Measurements from ENCODE around the gene ASRGL1.
"Not testable (repeated sequence)": the region's sequence is repeated elsewhere in the genome, so short reads cannot be mapped to it uniquely, and the experiment has no call there.

The ASRGL1 gene

GRCh38 chr11:62352355-62353336, 15.4 kb downstream of the ASRGL1 start:
- no peak for DNase-seq (ENCODE audit: low spot score)

- no peak for DNase-seq (ENCODE audit: low spot score)
These were observed 16.6 kb downstream of the ASRGL1 start for GRCh38 chr11:62353841-62354240.

GRCh38 chr11:62358273-62358672, 21.0 kb downstream of the ASRGL1 start:
- no peak for DNase-seq (ENCODE audit: low spot score)

- DNase-seq (ENCODE audit: low spot score), result no peak
These were observed 22.2 kb downstream of the ASRGL1 start for GRCh38 chr11:62359475-62359874.

GRCh38 chr11:62360685-62361084, 23.4 kb downstream of the ASRGL1 start:
- no peak for DNase-seq (ENCODE audit: low spot score)

DNA sequence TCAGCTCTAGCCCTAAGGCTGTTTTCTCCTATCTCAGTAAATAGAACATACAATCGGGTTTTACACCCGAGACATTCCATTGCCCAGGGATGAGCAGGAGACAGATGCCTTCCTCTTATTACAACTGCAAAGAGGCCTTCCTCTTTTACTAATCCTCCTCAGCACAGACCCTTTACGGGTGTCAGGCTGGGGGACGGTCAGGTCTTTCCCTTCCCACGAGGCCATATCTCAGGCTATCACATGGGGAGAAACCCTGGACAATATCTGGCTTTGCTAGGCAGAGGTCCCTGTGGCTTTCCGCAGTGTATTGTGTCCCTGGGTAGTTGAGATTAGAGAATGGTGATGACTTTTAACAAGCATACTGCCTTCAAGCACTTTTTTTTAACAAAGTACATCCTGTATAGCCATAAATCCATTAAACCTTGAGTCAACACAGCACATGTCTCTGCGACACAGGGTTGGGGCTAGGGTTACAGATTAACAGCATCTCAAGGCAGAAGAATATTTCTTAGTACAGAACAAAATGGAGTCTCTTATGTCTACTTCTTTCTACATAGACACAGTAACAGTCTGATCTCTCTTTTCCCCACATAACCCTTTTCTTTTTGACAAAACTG, 31.7 kb downstream of the ASRGL1 start:
- not testable (repeated sequence) for DNase-seq (ENCODE audit: low spot score)

- DNase-seq (ENCODE audit: low spot score), result no peak
These were observed 33.6 kb downstream of the ASRGL1 start for GRCh38 chr11:62370743-62371440.

- no peak for DNase-seq (ENCODE audit: low spot score)
These were observed 35.6 kb downstream of the ASRGL1 start for GRCh38 chr11:62372871-62373270.

GRCh38 chr11:62373464-62374119, 36.3 kb downstream of the ASRGL1 start:
- DNase-seq (ENCODE audit: low spot score), result no peak

DNA sequence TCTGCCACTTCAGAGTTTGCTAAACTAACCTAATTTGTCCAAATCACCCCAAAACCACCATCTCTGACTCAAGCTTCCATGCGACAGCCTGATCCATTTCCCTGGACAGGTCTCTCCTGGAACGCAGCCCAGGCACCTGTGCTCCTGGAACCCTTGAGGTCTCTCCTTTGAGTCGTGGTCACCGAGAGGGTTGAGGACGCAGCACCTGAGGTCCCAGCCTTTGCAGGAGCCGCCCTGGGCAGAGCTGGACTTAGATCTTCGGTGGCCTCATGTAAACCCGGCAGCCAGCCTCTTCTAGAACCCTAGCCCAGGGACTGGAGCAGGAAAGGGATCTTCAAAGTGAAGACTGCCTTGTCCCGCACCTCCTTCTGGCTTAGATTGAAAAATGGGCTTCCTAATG, 37.6 kb downstream of the ASRGL1 start:
- no peak for DNase-seq (ENCODE audit: low spot score)

- DNase-seq (ENCODE audit: low spot score), result peak; percentile 51
These were observed 41.3 kb downstream of the ASRGL1 start for GRCh38 chr11:62378459-62379063.

DNA sequence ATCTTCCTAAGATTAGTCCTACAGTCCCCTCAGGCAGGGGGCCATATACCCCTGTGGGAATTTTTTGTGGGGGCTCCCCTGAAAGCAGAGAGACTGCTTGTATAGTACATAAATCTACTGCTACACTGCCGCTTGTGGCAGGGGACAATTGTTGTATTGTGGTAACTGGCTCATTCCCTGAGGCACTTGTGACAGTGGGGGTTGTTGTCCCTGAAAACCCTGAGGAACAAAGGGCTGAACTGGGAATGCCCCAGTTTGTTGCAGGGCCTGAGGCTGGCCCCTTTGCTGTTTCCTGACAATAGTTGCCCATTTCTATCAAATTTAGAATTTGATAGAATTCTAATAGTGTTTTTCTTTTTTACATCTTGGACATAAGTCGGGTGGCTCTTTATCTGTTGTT, 42.3 kb downstream of the ASRGL1 start:
- not testable (repeated sequence) for DNase-seq (ENCODE audit: low spot score)

GRCh38 chr11:62380821-62381245, 43.6 kb downstream of the ASRGL1 start:
- DNase-seq (ENCODE audit: low spot score), result peak; percentile 89

DNA sequence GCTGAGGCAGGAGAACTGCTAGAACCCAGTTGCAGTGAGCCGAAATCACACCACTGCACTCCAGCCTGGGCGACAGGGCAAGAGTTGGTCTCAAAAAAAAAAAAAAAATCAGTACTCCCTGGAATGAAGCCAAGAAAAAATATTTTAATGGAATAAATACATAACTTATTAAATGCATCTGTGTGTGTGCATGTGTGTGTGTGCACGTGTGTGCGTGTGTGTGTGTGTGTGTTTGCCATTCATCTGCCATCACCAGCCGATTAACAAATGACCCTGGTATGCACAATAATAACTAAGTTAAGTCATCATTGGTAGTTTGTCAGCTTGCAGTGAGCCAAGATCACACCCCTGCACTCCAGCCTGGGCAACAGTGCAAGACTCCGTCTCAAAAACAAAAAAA, 46.6 kb downstream of the ASRGL1 start:
- DNase-seq (ENCODE audit: low spot score), result no peak

- not testable (repeated sequence) for DNase-seq (ENCODE audit: low spot score)
These were observed 48.8 kb downstream of the ASRGL1 start for GRCh38 chr11:62386083-62386482.

GRCh38 chr11:62387381-62387780, 50.1 kb downstream of the ASRGL1 start:
- no peak for DNase-seq (ENCODE audit: low spot score)

DNA sequence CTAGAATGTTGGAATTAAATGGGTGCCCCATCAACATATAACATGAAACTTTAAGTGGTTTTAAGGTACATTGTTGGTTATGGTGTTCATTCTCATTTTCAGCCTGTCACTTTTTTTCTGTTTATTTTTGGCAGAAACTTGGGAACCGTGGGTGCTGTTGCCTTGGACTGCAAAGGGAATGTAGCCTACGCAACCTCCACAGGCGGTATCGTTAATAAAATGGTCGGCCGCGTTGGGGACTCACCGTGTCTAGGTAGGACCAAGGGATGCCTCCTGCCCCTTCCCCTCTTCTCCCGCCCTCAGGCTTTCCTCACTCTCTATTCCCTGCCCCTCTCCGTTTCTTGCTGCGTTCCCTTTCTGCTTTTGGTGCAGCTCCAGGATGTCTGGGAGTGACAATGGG, 51.8 kb downstream of the ASRGL1 start:
- DNase-seq (ENCODE audit: low spot score), result no peak

DNA sequence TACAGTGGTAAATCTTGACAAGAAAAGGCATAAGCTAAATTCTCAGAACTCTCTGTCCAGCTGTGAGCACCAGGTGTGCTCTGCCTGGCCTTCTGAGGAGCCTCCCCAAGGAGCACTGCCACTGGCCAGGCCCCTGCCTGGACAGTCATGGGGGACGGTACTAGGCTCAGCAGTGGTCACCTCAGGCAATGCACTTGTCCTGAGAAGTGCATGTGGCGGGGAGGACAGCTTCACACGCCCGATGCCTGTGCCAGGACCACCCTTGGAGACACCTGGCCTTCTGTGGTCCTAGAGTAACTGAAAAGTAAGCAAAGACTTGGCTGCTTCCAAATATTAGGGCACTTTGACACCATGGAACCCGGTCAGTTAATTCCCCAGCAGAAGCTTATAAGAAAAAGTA, 53.0 kb downstream of the ASRGL1 start:
- DNase-seq (ENCODE audit: low spot score), result no peak

DNA sequence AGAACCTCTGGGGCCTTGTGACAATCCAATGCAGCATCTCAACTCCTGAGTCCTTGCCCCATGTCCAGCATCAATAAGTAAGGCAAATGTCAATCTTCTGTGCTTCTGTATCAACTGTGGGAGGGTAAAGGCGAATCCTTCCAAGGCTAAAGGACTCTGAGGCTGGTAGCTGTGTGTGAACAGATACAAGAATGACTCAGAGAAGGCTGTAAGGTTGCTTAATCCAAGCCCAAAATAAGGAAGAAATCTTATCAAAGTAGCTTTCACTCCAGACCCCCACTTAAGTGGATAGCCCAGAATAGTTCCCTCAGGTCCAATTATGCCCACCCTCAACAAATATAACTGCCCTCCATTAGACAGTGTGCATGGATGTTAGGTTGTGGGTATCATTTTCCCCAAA, 53.5 kb downstream of the ASRGL1 start:
- no peak for DNase-seq (ENCODE audit: low spot score)

DNA sequence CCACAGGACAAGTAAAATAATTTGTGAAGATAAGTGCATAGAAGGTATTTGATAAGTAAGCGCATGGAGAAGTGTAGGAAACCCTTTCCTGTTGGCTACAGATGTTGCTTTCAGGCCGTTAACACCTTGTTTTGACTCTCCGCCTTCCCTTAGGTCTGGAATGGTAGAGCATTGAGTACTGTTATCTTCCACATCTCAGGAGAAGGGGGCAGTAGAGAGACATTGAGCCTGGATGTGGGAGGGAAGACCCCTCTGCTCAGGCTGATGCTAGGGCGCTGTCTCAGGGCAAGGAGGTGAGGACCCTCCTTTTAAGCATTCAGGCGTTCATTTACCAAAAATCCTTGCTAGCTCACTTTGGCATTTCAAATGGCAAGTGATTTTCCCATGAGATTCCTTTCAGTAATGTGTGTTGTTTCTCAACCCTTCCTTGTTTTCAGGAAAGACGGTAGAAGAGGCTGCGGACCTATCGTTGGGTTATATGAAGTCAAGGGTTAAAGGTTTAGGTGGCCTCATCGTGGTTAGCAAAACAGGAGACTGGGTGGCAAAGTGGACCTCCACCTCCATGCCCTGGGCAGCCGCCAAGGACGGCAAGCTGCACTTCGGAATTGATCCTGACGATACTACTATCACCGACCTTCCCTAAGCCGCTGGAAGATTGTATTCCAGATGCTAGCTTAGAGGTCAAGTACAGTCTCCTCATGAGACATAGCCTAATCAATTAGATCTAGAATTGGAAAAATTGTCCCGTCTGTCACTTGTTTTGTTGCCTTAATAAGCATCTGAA, 54.6 kb downstream of the ASRGL1 start:
- no peak for DNase-seq (ENCODE audit: low spot score)

DNA sequence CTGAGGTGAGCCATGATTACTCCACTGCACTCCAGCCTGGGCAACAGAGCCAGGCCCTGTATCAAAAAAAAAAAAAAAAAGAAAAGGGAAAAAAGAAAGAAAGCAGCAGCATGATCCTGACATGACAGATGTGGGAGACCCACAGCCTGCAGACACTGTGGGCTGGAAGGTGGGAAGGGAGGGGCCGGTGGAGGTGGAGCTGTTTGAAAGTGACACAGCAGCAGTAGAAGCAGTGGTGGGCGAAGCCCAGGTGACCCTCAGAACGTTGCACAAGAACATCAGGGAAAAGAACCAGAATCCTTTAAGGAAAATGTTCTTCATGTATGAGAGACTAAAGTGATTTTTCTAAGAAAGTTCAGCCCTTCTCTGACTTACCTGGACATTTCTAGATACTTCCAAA, 55.3 kb downstream of the ASRGL1 start:
- no peak for DNase-seq (ENCODE audit: low spot score)

Data from hematopoietic multipotent progenitor cell treated with erythropoietin and hydrocortisone succinate and interleukin-3 and kit ligand, for 17 days (in vitro differentiated cells).